SU-DHL-6 (cell line): ENCODE measurements around the gene MTARC1.

Experiments used
- H2AFZ ChIP-seq: fragments of 200-600 bp; sonication (generic); 2 replicates; pipeline ENCODE4 v1.6.1; 2014; ENCODE audit warnings: low read depth, mild to moderate bottlenecking, moderate library complexity, mixed read lengths, antibody characterized with exemption, low read length; ENCODE audit not compliant: severe bottlenecking
- H3F3A ChIP-seq: fragments of 200-600 bp; shearing (Covaris generic); 2 replicates; pipeline ENCODE4 v1.6.0; 2016; ENCODE audit warnings: antibody characterized with exemption, mild to moderate bottlenecking; ENCODE audit not compliant: insufficient read depth
- H3K27ac ChIP-seq: fragments of 200-600 bp; sonication (generic); 2 replicates; pipeline ENCODE4 v1.5.1; 2016; ENCODE audit warnings: low read depth, mild to moderate bottlenecking, low read length, moderate library complexity, mixed read lengths
- H3K27me3 ChIP-seq: fragments of 200-600 bp; sonication (generic), shearing (Covaris generic); 2 replicates; pipeline ENCODE4 v1.6.0; 2014; ENCODE audit warnings: mild to moderate bottlenecking, low read length
- H3K36me3 ChIP-seq: fragments of 200-600 bp; sonication (generic); 2 replicates; pipeline ENCODE4 v1.6.1; 2014; ENCODE audit warnings: mild to moderate bottlenecking, low read length, mixed read lengths
- H3K4me2 ChIP-seq: fragments of 300-600, 200-600 bp; shearing (Covaris generic), sonication (generic); 2 replicates; pipeline ENCODE4 v1.6.0; 2014; ENCODE audit warnings: low read length, low read depth, mild to moderate bottlenecking; ENCODE audit not compliant: poor library complexity, severe bottlenecking
- H3K4me3 ChIP-seq: fragments of 200-600 bp; sonication (generic); 2 replicates; pipeline ENCODE4 v1.5.1; 2014; ENCODE audit warnings: antibody characterized with exemption, low read length, mild to moderate bottlenecking, mixed read lengths; ENCODE audit not compliant: insufficient read depth, poor library complexity, severe bottlenecking
- H3K79me2 ChIP-seq: fragments of 200-600 bp; sonication (generic); 2 replicates; pipeline ENCODE4 v1.6.1; 2014; ENCODE audit warnings: mild to moderate bottlenecking, low read length, moderate library complexity; ENCODE audit not compliant: insufficient read depth
- H3K9ac ChIP-seq: fragments of 200-600 bp; sonication (generic); 2 replicates; pipeline ENCODE4 v1.7.0; 2014; ENCODE audit warnings: mild to moderate bottlenecking, low read length
- H3K9me2 ChIP-seq: fragments of 200-600 bp; sonication (generic); replicated peaks from 2 replicates; pipeline ENCODE4 v1.6.1; 2014; ENCODE audit warnings: low read length; ENCODE audit not compliant: insufficient read depth
- H3K9me3 ChIP-seq: fragments of 200-600 bp; sonication (generic); 2 replicates; pipeline ENCODE4 v1.6.1; 2014; ENCODE audit warnings: low read length, mixed read lengths; ENCODE audit not compliant: insufficient read depth
- H4K20me1 ChIP-seq: fragments of 200-600 bp; sonication (generic); 2 replicates; pipeline ENCODE4 v1.6.1; 2014; ENCODE audit warnings: low read depth, mild to moderate bottlenecking, antibody characterized with exemption, low read length, moderate library complexity, mixed read lengths
- CTCF ChIP-seq: fragments of 200-600 bp; sonication (generic); IDR thresholded peaks from one replicate; pipeline ENCODE4 v1.5.1; 2017; ENCODE audit warnings: antibody characterized with exemption, mild to moderate bottlenecking, low read length, moderate library complexity; ENCODE audit not compliant: insufficient read depth, poor library complexity, severe bottlenecking
- EZH2phosphoT487 ChIP-seq: fragments of 200-600 bp; sonication (generic), shearing (Covaris generic); conservative IDR thresholded peaks from 2 replicates; pipeline ENCODE4 v1.6.1; 2018; ENCODE audit warnings: mild to moderate bottlenecking, antibody characterized with exemption, low read length, moderate library complexity, mixed read lengths

MTARC1 gene

GRCh38 chr1:220748089-220748934, 38.4 kb upstream of the MTARC1 start, which contains the start of gene MTARC2:
Gene MTARC2, plus strand, starts transcription at chr1:220748322. Its CDS starts 210 bp downstream, at chr1:220748532.
- TF ChIP-seq EZH2phosphoT487 (no peak), CTCF (no peak)

GRCh38 chr1:220748936-220749335, 37.8 kb upstream of the MTARC1 start:
- TF ChIP-seq EZH2phosphoT487, result no peak
- no peak for TF ChIP-seq CTCF
- no peak overlapping the region for H3K4me3 ChIP-seq
- no peak overlapping the region for H3K9ac ChIP-seq
- H3K27ac ChIP-seq, result no peak overlapping the region
- no peaks in the 10 kb centered on the region for H3K9me3 ChIP-seq
- no peaks in the 10 kb centered on the region for H3K27me3 ChIP-seq
- H3K36me3 ChIP-seq, result no peaks in the 10 kb centered on the region
- H2AFZ ChIP-seq, result no peak overlapping the region
- no peaks in the 10 kb centered on the region for H3K9me2 ChIP-seq
- H3K4me2 ChIP-seq, result no peak overlapping the region
- H3K79me2 ChIP-seq, result no peaks in the 10 kb centered on the region
- no peaks in the 10 kb centered on the region for H3F3A ChIP-seq
- H4K20me1 ChIP-seq, result no peaks in the 10 kb centered on the region

More at GRCh38 chr1:220748089-220748934, 38.4 kb upstream of the MTARC1 start, which contains the start of gene MTARC2:
- no peak within 1 kb of the TSS for H3K4me2 ChIP-seq
- no peaks in the 10 kb centered on the region for H3K36me3 ChIP-seq
- no peak within 1 kb of the TSS for H3K27ac ChIP-seq
- H3K27me3 ChIP-seq, result no peaks in the 10 kb centered on the region
- no peak within 1 kb of the TSS for H3K4me3 ChIP-seq
- no peaks in the 10 kb centered on the region for H3K79me2 ChIP-seq
- H3F3A ChIP-seq, result no peaks in the 10 kb centered on the region
- no peak within 1 kb of the TSS for H3K9ac ChIP-seq
- no peaks in the 10 kb centered on the region for H3K9me3 ChIP-seq
- H2AFZ ChIP-seq, result no peak within 1 kb of the TSS
- H4K20me1 ChIP-seq, result no peaks in the 10 kb centered on the region
- no peaks in the 10 kb centered on the region for H3K9me2 ChIP-seq

- no peaks in the 10 kb centered on the region for H3K9me2 ChIP-seq
- H3K27me3 ChIP-seq, result no peaks in the 10 kb centered on the region
- no peaks in the 10 kb centered on the region for H3K9me3 ChIP-seq
- H3F3A ChIP-seq, result no peaks in the 10 kb centered on the region
- no peaks in the 10 kb centered on the region for H3K79me2 ChIP-seq
- TF ChIP-seq CTCF (no peak), EZH2phosphoT487 (no peak)
- H3K9ac ChIP-seq, result no peak overlapping the region
- no peaks in the 10 kb centered on the region for H3K36me3 ChIP-seq
- no peak overlapping the region for H3K4me2 ChIP-seq
- no peak overlapping the region for H3K4me3 ChIP-seq
- H2AFZ ChIP-seq, result no peak overlapping the region
- no peaks in the 10 kb centered on the region for H4K20me1 ChIP-seq
- no peak overlapping the region for H3K27ac ChIP-seq
Measured at GRCh38 chr1:220750131-220750515, 36.6 kb upstream of the MTARC1 start.
